Effector CD4-positive, alpha-beta T cell (primary cell): ENCODE data around the gene SGTA.
"Not testable (repeated sequence)": the region's sequence is repeated elsewhere in the genome, so short reads cannot be mapped to it uniquely, and the experiment has no call there.

Source experiments
- DNase-seq: peaks from one replicate; pipeline ENCODE4 v3.0.0-alpha.2; 2020

SGTA gene

DNA sequence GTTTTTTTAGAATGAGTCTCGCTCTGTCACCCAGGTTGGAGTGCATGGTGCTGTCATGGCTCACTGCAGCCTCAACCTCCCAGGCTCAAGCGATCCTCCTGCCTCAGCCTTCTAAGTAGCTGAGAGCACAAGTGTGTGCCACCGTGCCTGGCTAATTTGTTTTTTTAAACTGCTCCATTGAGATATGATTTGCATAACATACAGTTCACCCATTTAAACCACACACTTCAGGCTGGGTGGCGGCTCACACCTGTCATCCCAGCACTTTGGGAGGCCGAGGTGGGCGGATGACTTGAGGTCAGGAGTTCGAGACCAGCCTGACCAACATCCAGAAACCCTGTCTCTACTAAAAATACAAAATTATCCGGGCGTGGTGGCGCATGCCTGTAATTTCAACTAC is 9.6 kb upstream of the SGTA start:
- not testable (repeated sequence) for DNase-seq

GRCh38 chr19:2791876-2792275 is 8.8 kb upstream of the SGTA start:
- DNase-seq = no peak

GRCh38 chr19:2791440-2791839 is 8.4 kb upstream of the SGTA start:
- DNase-seq = no peak

DNA sequence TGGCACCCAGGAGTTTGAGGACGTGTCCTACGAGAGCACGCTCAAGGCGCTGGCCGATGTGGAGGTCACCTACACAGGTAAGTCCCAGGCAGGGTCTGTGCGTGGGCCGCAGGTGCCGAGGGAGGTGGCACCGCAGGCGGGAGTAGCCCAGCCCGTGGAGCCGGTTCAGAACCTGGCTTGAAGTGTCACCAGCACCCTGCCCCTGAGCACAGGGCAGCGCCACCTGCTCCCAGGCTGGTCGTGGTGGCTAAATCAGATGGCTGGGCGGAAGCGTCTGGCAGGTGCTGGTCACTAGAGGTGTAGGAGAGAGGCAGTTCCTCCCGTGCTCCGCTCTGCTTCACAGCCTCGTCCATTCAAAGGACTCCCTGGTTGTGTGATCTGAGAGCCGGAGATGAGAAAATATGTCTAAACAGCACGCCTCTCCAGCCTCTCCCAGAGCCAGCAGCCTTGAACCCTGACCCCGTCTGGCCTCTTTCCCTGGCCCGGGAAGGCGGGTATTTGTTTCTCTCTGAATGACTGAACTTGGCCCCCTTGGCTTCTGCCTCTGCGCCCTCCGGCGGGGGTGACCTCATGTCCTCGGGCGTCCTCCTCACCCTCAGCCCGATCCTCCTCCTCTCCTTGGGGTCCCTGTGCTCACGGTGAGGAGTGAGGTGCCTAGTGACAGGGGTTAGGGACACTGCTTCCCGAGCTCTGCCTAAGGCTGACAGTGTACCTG is 7.6 kb upstream of the SGTA start:
- DNase-seq = no peak

- DNase-seq = no peak
These were observed 7.1 kb upstream of the SGTA start for GRCh38 chr19:2790194-2790556.

DNA sequence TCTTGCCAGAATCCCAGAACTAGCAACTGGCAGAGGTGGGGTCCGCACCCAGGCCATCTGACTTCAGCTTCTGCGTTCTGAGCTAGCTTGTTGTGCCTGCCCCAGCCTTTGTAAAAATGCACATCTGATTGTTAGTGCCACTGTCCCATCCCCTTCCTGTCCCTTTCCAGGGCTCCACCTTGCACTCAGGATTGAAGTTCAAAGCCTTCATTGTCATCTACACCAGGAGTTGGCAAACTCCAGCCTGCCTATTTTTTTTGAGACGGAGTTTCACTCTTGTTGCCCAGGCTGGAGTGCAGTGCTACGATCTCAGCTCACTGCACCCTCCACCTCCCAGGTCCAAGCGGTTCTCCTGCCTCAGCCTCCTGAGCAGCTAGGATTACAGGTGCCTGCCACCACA is 5.2 kb upstream of the SGTA start:
- DNase-seq = no peak

DNA sequence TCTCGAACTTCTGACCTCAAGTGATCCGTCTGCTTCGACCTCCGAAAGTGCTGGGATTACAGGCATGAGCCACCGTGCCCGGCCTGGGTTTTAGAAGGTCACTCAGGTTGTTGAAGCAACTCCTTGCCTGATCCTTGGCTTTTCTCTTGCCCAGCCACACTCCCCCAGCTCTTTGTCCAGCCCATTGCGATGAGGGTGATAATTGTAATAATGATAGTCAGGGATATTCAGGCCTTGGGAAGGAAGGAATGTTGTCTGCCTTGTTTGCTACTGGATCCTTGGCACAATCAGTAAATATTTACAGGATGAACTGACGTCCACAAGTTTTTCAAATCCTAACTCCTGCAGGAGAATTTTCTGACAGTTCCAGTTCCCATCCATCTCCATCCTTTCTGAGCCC is 4.0 kb upstream of the SGTA start:
- DNase-seq = no peak

DNA sequence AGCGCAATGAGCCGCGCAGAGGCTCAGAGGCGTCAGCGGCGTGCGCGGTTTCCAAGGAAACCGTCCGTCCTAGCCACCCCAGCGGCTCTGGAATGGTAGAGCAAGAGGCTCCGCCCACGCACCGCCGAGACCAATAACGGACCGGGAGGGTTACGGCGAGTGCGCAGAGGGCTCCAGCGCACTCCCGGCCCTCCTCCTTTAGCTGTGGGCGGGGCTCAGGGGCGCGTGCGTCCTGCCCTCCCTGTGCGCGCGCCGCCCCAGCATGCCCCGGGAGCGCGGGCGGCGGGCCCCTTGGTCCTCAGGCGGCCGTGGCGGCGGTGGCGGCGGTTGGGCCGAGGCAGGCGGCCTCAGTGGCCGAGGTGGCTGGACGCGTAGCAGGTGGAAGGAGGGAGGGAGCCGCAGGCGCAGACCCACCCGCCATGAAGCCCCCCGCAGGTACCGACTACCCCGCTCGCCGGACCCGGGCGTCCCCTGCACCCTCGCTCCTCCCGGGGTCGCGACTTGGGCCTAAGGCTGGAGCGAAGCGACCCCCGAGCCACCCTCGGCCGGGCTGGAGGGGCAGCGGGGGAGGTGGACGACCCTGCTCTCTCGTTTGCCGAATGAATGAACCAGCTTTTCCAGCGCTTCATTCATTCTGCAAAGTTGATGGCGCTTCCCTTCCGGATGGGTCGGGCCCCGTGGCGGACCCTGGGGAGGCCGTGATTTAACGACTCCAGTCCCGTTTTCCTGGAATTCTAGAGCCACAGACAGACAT is 2.3 kb upstream of the SGTA start, which contains the start of gene THOP1:
Gene THOP1 (plus strand): TSS at position 260 of the 754 bp plus-strand sequence. CDS start 160 bp downstream, at position 420.
- DNase-seq = peak; percentile 98

DNA sequence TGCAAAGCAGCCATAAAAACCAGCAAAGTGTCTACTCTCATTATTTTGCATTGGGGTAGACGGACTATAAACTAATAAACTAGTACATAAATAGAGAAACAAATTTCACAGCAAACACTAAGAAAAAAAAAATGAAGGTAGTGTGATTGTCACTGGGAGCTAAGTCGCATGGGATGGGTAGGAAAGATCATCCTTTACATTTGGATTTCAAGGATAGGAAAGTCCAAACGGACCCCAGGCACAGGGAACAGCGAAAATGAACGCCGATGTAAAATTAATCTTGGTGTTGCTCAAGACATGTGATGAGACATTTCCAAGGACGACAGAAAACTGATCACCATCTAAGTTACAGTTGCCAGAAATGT is 690 bp upstream of the SGTA start:
- no peak for DNase-seq

GRCh38 chr19:2782329-2782935 is 641 bp downstream of the SGTA start:
- no peak for DNase-seq

DNA sequence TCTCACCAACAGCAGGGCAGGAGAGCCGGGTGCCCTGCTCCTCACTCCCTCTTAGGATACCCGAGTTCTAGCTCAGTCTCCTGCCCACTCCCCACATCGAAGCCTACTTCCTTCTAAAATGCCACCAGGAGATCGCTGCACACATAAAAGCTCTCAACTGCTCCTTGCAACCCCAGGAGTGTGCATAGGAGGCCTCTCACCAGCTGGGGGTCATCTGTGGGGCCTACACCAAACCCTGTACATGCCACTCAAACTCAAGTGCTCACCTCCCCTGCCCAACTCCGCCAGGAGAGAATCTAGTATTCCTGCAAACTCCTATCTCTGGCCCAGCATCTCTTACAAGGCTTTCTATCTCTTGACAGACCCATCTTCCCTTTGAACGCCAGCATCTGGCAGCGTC is 2.8 kb downstream of the SGTA start:
- DNase-seq = no peak

GRCh38 chr19:2779121-2779740 is 3.8 kb downstream of the SGTA start:
- DNase-seq = no peak

DNA sequence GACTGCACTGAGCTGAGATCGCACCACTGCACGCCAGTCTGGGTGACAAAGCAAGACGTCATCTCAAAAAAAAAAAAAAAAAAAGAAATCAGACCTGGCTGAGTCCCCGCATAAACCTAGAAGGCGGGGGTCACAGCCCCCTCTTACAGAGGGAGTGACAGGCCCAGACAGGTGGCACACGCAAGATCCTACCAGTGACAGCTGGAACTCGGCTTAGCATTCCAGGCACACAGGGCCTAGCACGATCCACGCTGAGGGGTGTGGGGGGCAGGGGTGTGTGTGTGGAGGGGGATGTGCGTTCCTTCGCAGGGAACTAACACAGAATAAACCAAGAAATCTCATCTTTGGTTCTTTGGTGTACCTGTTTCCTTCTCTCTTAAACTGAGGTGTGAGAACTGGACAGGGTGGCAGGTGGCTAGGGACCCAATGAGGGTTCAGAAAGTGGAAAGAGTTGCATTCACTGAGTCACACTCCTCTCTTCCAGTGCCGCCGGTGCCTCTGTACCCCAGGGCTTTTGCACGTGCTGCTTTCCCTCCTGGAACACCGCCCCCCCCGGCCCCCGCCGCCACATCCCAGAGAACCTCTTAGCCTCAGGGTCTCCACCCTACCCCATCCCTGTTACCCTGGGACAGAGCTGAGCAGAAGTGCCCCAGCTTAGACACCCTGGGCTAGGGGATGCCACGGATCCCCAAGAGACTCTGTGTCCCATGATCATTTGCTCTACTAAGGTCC is 5.0 kb downstream of the SGTA start:
- DNase-seq = no peak

DNA sequence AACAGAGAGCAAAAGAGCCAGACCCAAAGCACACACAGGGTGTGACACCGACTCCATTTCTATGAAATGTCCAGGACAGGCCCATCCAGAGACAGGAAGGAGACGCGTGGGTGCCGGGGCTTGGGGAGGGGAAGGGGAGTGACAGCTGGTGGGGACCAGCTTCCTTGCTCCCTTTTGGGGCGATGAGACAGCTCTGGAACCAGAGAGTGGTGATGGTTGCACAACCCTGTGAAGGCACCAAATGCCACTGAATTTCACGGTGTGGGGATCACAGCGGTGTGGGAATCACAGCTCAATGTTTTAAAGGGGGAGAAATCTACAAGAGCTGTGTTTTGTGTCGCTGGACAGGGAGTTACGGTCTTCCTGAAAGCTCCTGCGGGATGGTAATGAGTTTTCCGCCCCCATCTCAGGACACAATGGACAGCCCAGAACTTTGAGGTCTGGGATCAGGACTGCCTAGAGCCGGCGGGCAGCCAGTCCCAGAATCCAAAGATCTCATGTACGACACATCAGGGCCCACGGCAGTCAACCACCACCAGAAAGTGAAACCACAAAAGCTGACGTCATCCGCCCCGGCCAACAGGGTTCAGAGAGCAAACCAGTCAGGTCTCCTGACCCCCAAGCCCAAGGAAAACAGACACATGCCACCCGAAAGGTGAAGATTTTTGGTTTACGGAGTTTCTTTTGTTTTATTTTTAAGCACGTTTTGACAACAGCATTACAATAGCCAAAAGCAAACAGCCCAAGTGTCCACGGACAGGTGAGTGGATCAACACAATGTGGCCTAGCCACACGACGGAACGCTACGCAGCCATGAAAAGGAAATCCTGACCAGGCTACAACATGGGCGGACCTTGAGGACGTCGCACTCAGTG is 7.3 kb downstream of the SGTA start:
- peak; percentile 55 for DNase-seq

DNA sequence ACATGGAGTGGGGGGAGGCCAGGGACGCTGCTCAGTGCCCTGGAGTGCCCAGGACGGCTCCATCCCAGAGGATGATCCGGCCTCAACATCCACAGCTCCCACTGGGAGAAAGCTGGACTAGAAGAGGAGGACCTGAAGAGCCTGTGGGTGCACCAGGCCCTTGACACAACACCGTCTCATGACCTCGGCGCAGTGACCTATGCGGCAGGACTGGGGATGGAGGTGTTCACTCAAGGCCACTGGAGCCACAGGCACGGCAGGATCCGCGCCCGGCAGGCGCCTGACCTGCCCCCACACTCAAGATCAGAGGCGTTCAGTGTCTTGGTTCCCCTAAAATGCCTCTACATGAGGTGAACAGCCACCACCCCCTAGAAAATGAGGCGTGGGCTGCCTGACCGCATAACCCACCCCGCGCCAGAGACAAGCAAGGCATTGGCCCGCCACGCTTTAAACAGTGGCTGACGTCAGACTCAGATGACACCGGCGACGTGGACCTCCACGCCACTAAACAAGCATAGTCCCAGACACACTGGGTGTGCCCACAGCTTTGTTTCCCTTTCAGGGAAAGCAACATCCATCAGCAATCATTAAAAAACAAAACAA is 8.0 kb downstream of the SGTA start:
- no peak for DNase-seq

DNA sequence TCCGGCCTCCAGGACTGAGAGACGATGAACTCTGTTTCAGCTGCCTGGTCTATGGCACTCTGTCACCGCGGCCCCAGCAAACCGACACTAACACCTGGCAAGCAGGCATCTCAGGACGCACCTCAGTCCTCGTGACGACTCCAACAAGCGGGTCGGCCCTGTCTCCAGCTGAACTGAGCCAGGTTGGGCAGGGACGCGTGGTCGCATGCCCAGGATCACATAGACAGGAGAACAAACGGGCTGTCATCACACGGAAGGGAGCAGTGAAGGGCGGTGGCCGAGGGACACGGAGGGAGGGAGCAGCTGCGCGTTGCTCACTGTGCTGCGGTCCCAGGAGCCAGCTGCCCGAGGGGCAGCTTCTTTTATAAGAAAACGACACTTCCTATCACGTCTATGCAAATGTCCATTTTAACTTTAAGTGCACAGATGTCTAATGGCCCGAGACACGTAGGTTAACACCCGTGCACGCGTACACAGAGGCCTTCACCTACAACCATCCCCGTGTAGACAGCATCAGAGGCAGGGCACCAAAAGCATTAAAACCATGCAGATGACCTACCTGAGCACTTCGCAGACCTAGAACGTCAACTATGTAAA is 8.9 kb downstream of the SGTA start:
- DNase-seq = no peak

DNA sequence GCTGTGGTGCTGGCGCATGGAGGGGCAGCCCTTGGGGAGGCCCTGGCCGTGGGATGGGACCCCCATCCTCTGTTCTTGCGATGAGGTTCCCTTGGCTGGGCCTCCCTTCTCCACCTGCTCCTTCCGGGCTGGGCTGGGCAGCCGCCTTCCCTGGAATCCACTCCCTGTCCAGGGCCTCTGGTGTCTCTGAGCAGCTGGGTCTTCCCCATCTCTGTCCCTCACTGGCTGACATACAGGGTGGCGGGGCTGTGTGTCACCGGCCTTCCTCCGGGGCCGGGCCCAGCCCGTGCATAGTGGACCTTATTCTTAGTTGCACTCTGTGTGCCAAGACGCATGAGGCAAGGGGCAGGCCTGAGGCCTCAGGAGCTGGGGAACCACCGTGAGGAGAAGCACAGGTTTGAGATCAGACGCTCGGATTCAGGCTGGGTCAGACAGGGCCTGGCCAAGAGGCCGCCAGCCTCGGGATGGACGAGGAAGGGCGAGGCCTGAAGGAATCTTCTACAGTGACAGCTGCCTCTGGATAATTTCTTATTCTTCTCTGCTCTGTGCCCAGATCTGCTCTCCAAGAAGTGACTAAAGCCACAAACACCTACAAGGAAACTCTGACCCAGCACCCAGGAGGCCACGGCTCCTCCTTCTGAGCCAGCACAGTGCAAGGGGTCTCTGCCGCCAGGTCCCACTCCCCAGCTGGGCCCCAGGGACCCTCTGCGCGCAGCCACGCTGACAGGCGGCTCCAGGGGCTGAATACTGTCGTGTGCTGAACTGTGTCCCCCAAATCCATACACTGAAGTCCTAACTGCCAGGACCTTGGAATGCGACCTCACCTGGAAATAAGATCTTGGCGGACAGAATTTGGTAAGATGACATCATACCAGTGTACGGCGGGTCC is 11.0 kb downstream of the SGTA start:
- no peak for DNase-seq

GRCh38 chr19:2770055-2771013 is 12.7 kb downstream of the SGTA start:
- no peak for DNase-seq

DNA sequence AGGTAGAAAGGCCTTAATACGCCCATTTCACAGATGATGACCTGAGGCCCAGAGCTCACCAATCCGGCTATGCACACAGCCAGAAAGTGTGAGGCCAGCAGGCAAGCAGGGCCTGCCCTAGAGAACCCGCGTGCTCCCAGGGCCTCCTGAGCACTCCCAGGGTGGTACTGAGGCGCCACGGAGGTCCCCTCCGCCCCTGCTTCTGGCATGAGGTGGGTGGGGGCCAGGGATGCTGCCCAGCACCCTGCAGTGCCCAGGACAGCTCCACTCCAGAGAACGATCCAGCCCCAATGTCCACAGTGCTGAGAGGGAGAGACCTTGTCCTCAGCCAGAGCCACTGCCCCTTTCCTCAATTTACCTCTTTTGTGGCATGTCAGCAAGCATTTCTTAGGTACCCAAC is 13.9 kb downstream of the SGTA start:
- DNase-seq = no peak
